GM21367 (cell line): ENCODE data around the gene ARHGAP10.
"Not testable (repeated sequence)": the region's sequence is repeated elsewhere in the genome, so short reads cannot be mapped to it uniquely, and the experiment has no call there.

Experiments used
- ATAC-seq: cut with Tn5 transposase; IDR thresholded peaks from one replicate; pipeline ENCODE4 v1.9.1; 2021; ENCODE audit not compliant: unreplicated experiment

The ARHGAP10 gene

DNA sequence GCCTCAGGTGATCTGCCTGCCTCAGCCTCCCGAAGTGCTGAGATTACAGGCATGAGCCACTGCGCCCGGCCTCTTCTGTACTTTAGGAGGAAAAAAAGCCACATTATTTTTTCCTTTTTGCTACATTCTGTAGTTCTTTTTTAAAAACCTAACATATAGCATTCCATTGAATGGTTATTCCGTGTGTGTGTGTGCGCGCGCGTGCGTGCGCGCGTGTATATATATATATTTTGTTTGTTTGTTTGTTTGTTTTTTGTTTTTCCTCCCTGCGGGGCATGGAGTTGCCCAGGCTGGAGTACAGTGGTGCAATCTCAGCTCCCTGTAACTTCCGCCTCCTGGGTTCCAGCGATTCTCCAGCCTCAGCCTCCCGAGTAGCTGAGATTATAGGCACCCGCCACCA, 59.5 kb downstream of the ARHGAP10 start:
- no peak for ATAC-seq

DNA sequence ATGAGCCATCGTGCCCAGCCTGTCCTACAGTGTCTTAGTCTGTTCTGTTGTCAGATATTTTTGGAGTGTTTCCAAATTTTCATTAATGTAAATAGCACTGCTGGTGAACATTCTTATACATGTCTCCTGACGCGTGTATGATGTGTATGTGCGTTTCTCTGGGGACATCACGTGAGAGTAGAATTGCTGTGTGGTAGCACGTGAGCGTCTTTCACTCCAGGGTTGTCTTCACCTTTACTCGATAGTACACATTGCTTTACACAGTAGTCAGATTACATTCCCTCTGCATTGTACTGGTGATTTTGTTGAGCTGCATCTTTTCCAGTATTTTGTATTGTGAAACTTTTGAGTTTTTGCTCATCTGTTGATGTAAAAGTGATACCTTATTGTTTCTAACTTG, 60.0 kb downstream of the ARHGAP10 start:
- no peak for ATAC-seq

GRCh38 chr4:147793569-147794313, 61.9 kb downstream of the ARHGAP10 start:
- ATAC-seq = peak; percentile 21

GRCh38 chr4:147794314-147794680, 62.4 kb downstream of the ARHGAP10 start:
- ATAC-seq = peak; percentile 15

DNA sequence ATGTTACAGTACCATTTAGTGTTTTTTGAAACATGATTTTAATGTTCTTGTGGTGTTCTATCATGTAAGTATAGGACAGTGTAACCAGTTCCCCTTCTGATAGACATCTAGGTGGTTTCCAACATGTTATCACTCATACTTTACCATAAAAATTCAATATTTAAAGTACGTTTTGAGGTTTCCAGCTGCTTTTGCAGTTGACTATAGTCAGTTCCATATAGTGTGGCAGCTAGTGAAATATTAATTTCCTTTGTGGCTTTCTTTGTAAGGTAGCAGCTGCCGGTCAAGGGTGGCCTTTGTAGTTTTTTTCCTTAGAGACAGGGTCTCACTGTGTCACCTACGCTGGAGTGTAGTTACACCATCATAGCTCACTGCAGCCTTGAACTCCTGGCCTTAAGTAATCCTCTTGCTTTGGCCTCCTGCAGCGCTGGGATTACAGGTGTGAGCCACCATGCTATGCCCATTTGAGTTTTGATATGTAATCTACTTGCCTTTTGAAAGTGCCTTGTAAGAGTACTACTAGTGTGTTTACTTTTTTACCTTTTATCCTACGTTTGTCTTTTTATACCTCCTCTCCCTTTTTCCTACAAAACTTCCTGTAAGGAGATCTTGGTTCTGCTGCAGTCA, 63.0 kb downstream of the ARHGAP10 start:
- ATAC-seq = peak; percentile 46

DNA sequence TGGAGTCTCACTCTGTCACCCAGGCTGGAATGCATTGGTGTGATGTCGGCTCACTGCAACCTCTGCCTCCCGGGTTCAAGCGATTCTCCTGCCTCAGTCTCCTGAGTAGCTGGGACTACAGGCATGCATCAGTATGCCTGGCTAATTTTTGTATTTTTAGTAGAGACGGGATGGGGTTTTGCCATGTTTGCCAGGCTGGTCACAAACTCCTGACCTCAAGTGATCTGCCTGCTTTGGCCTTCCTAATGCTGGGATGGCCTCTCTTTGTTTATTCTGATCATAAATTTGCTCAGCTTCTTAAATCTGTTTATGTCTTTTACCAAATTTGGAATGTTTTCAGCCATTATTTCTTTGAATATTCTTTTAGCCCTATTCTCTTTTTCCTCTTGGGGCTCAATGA, 67.2 kb downstream of the ARHGAP10 start:
- ATAC-seq = not testable (repeated sequence)

- peak; percentile 98 for ATAC-seq
Measured at GRCh38 chr4:147799986-147800555, 68.2 kb downstream of the ARHGAP10 start.

- no peak for ATAC-seq
Measured at GRCh38 chr4:147801820-147802219, 69.9 kb downstream of the ARHGAP10 start.

- ATAC-seq = no peak
Measured at GRCh38 chr4:147802346-147802745, 70.5 kb downstream of the ARHGAP10 start.

- ATAC-seq = no peak
Measured at GRCh38 chr4:147805946-147806345, 74.1 kb downstream of the ARHGAP10 start.

DNA sequence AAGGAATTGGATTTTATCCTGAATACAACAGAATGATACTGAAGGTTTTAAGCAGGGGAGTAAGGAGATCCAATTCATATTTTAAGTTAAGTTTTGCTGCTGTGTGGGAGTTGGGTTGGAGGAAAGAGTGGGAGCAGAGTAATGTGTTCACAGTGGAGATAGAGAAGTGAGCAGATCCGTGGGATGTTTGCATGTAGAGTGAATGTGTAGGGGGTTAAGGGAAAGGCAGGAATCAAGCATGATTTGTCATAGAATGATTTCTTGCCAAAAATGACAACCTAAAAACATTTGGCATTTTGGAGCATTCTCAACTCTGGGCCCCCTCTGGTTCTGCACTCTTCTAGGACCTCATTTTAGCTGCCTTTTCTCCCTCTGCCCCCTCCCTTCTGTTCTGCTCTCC, 76.6 kb downstream of the ARHGAP10 start:
- ATAC-seq = no peak

DNA sequence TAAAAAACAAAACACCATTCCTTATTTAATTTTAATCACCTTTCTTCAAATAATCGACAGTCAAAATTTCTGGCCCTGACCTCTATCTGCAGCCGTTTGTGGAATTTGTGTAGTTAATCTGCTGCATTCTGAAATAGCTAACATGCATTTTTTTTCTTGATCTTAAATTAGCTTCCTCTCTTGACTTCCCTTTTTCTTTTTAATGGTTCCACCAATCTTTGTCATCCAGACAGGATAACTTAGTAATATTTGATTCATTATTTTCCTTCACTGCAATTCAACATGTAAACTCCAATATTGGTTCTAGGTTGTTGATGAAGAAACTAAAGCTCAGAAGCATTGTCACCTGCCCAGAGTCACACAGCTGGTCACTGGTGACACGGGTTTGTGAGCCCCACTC, 77.3 kb downstream of the ARHGAP10 start:
- no peak for ATAC-seq

- no peak for ATAC-seq
Measured at GRCh38 chr4:147811878-147812277, 80.0 kb downstream of the ARHGAP10 start.

- no peak for ATAC-seq
Measured at GRCh38 chr4:147813109-147813773, 81.4 kb downstream of the ARHGAP10 start.

DNA sequence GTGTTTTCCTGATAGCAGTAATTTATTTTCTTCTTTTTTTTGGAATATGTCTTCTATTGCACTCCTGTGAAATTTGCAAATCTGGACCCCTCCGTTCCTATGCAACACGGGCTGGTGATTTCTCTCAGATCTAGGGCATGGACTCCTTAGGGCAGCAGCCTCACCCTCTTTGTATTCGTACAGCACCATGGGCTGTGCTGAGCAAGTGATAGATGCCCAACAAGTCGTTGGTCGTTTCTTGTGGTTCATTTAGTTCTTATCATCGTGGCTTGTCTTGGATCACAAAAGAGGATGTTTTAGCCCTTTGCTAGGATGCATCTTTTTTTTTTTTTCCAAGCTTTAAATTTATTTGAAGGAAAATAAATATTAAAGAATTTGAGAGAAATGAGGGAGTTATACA, 82.1 kb downstream of the ARHGAP10 start:
- ATAC-seq = no peak

- no peak for ATAC-seq
Measured at GRCh38 chr4:147814376-147814775, 82.5 kb downstream of the ARHGAP10 start.

DNA sequence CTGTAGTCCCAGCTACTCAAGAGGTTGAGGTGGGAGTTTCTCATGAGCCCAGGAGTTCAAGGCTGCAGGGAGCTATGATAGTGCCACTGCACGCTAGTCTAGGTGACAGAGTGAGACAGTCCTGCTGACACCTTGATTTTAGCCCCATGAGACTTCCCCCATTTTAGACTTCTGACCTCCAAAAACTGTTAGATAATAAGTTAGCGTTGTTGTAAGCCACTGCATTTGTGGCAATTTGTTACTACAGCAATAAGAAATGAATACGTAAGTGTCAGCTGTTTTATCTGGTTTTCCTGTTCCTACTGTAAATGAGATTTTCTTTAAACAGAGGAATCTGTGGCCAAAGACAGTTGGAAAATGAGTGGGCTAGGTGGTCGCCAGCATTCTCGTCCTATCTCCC, 83.9 kb downstream of the ARHGAP10 start:
- no peak for ATAC-seq

DNA sequence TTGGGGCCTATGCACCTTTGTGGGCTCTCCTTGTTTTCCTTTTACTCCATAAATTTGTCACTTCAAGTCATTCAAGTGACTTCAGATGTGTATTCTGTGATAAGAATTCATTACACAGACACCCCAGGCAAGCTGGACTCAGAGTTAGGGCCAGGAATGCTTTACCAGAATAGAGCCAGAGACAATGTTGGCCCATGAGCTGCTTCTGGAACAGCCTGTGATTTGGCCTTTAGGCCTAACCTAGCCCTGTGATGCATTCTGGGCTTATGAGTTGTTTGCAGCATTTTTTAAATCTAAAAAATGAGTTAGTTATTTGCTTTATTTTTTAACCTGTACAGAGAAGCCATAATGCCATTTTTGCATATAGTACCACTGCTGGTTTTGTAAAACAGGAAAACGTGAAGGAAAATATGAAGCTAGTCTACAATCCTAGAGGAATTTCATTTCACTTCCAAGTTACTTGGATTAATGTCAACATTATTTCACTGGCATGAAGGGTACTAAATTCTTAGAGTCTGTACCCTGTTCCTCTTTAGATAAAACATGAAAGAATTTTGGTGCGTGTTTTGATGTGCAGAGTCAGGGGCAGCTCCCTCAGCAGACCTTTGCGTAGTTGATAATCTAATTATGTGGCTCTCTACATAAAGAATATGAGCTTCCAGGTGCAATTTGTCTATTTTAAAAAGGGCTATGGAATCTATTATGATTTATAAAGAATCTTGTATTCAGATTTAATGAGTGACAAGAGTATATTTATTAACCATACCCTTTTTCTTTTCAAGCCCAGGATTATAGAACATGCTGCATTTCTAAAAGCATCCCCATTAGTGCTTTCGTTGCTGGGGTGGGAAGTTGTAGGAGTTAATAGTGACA, 84.7 kb downstream of the ARHGAP10 start:
- ATAC-seq = no peak

DNA sequence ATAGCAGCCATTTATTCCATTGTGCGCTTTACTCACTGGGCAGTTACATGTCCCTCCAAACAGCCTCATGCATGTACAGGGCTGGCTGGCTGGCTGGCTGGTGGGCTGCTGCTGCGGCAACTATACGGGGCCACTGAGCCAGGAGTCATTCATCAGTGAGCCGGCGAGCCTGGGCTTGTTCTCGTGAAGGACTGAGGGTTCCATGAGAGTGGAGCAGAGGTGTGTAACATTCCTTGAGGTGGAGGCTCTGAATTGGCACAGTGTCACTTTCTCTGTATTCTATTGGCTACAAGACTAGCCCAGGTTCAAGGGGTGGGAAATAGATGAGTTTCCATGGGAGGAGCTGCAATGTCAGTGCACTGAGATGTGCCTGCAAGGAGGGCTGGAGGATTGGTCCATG, 89.1 kb downstream of the ARHGAP10 start:
- no peak for ATAC-seq

GRCh38 chr4:147821555-147821954, 89.7 kb downstream of the ARHGAP10 start:
- peak; percentile 69 for ATAC-seq

DNA sequence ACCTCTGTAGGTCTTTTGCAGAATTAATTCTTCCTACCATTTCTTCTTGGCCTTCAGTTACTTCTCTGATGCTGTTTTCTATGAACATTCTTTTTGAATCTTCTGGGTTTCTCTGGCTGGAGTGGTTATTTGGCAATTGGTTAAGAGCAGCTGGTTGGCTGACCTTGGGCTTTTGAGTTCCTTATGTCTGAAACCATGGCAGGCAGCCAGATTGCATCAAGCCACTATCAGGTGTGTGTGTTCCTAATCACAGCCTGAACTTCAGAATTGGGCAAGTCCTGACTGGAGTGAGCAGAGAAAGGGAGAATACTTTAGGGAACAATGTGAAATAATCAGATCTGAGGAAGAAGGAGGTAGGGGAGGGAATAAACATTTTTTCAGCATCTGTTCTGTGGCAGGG, 90.2 kb downstream of the ARHGAP10 start:
- no peak for ATAC-seq
